ENCODE results near the gene GPR18.

GRCh38 chr13:99289674-99290337 is 31.6 kb upstream of the GPR18 start:
- no peak for TF ChIP-seq CTCF (IDR thresholded peaks at IDR 0.05)
- no peak for TF ChIP-seq ZFX (IDR thresholded peaks at IDR 0.05; ENCODE audit: borderline replicate concordance)
